H9 (cell line): ENCODE measurements around the gene ATP11C. TPM values are rescaled to one million over a fixed set of nuclear protein-coding genes. Genes with fewer than 3 reads are reported as not detected.

Experiments
- DNase-seq: peaks from one replicate; pipeline ENCODE4 v3.0.0-alpha.2; 2017
- H2AFZ ChIP-seq: one replicate; pipeline ENCODE4 v1.6.1; 2013; ENCODE audit warnings: mild to moderate bottlenecking, low read length, control low read depth, moderate library complexity
- H2AK5ac ChIP-seq: 2 replicates; pipeline ENCODE4 v1.6.1; 2013; ENCODE audit warnings: low read length, control low read depth, mixed read lengths; ENCODE audit not compliant: insufficient read length
- H2BK120ac ChIP-seq: one replicate; pipeline ENCODE4 v1.6.1; 2013; ENCODE audit warnings: low read depth, mild to moderate bottlenecking, low read length, control low read depth, inconsistent platforms; ENCODE audit not compliant: poor library complexity, severe bottlenecking
- H2BK12ac ChIP-seq: 2 replicates; pipeline ENCODE4 v1.6.1; 2013; ENCODE audit warnings: low read length, control low read depth, mixed read lengths, low read depth; ENCODE audit not compliant: insufficient read length
- H2BK15ac ChIP-seq: 2 replicates; pipeline ENCODE4 v1.6.1; 2013; ENCODE audit warnings: low read depth, low read length, control low read depth
- H2BK20ac ChIP-seq: one replicate; pipeline ENCODE4 v1.6.1; 2013; ENCODE audit warnings: low read depth, mild to moderate bottlenecking, low read length, control low read depth, inconsistent platforms; ENCODE audit not compliant: poor library complexity, severe bottlenecking
- H2BK5ac ChIP-seq: 2 replicates; pipeline ENCODE4 v1.6.1; 2013; ENCODE audit warnings: low read length, control low read depth, mixed read lengths; ENCODE audit not compliant: insufficient read length
- H3K14ac ChIP-seq: 2 replicates; pipeline ENCODE4 v1.6.1; 2013; ENCODE audit warnings: low read length, control low read depth; ENCODE audit not compliant: insufficient read depth
- H3K18ac ChIP-seq: 2 replicates; pipeline ENCODE4 v1.6.1; 2013; ENCODE audit warnings: low read depth, mild to moderate bottlenecking, mixed read lengths, low read length, control low read depth; ENCODE audit not compliant: insufficient read length
- H3K23ac ChIP-seq: 2 replicates; pipeline ENCODE4 v1.6.1; 2013; ENCODE audit warnings: low read length, control low read depth, mixed read lengths, low read depth; ENCODE audit not compliant: insufficient read length
- H3K23me2 ChIP-seq: 2 replicates; pipeline ENCODE4 v1.6.1; 2013; ENCODE audit warnings: low read depth, mild to moderate bottlenecking, mixed read lengths, low read length, control low read depth; ENCODE audit not compliant: insufficient read length, poor library complexity, severe bottlenecking
- H3K27ac ChIP-seq: 2 replicates; pipeline ENCODE4 v1.5.1; 2013; ENCODE audit warnings: low read length, control low read depth, mixed read lengths, low read depth; ENCODE audit not compliant: insufficient read length
- H3K27me3 ChIP-seq: 2 replicates; pipeline ENCODE4 v1.6.1; 2013; ENCODE audit warnings: low read length, control low read depth, inconsistent platforms; ENCODE audit not compliant: insufficient read depth
- H3K4ac ChIP-seq: 2 replicates; pipeline ENCODE4 v1.6.1; 2013; ENCODE audit warnings: low read depth, mild to moderate bottlenecking, control low read depth, inconsistent platforms, low read length, moderate library complexity
- H3K4me1 ChIP-seq: 2 replicates; pipeline ENCODE4 v1.6.1; 2013; ENCODE audit warnings: low read length, control low read depth, inconsistent platforms; ENCODE audit not compliant: insufficient read depth
- H3K4me2 ChIP-seq: 2 replicates; pipeline ENCODE4 v1.6.1; 2013; ENCODE audit warnings: low read length, control low read depth, mixed read lengths; ENCODE audit not compliant: insufficient read length, insufficient read depth
- H3K56ac ChIP-seq: 2 replicates; pipeline ENCODE4 v1.6.1; 2013; ENCODE audit warnings: low read depth, mild to moderate bottlenecking, mixed read lengths, low read length, control low read depth; ENCODE audit not compliant: insufficient read length
- H3K79me1 ChIP-seq: 2 replicates; pipeline ENCODE4 v1.6.1; 2013; ENCODE audit warnings: low read depth, mild to moderate bottlenecking, moderate library complexity, low read length, control low read depth, inconsistent platforms; ENCODE audit not compliant: insufficient read depth, poor library complexity, severe bottlenecking
- H3K79me2 ChIP-seq: 2 replicates; pipeline ENCODE4 v1.6.1; 2013; ENCODE audit warnings: low read length, control low read depth, inconsistent platforms; ENCODE audit not compliant: insufficient read depth
- H3K9ac ChIP-seq: 2 replicates; pipeline ENCODE4 v1.6.1; 2013; ENCODE audit warnings: low read length, control low read depth, mixed read lengths; ENCODE audit not compliant: insufficient read length; ENCODE audit errors: extremely low read depth
- H3K9me3 ChIP-seq: one replicate; pipeline ENCODE4 v1.6.1; 2013; ENCODE audit warnings: low read depth, low read length, inconsistent platforms; ENCODE audit not compliant: control insufficient read depth
- H3T11ph ChIP-seq: one replicate; pipeline ENCODE4 v1.6.1; 2013; ENCODE audit warnings: mild to moderate bottlenecking, low read length, control low read depth, inconsistent platforms
- H4K20me1 ChIP-seq: one replicate; pipeline ENCODE4 v1.6.1; 2013; ENCODE audit not compliant: control insufficient read depth, insufficient read length, insufficient read depth
- H4K5ac ChIP-seq: 2 replicates; pipeline ENCODE4 v1.6.1; 2013; ENCODE audit warnings: low read depth, mild to moderate bottlenecking, mixed read lengths, low read length, control low read depth; ENCODE audit not compliant: insufficient read length
- H4K8ac ChIP-seq: replicated peaks from 2 replicates; pipeline ENCODE4 v1.6.1; 2013; ENCODE audit warnings: low read length, control low read depth, mixed read lengths, low read depth; ENCODE audit not compliant: insufficient read length
- H4K91ac ChIP-seq: 2 replicates; pipeline ENCODE4 v1.6.1; 2013; ENCODE audit warnings: low read depth, mild to moderate bottlenecking, moderate library complexity, mixed read lengths, low read length, control low read depth; ENCODE audit not compliant: insufficient read length
- H3K27ac Mint-ChIP-seq, 3 experiments: 2 replicates in 2 of 3; 3 replicates in 1 of 3; pipeline ENCODE4 v1.8.0; 2020 to 2021; ENCODE audit warnings: mixed read lengths in 3 of 3, mild to moderate bottlenecking in 1 of 3, moderate library complexity in 1 of 3
- H3K27me3 Mint-ChIP-seq: 2 replicates; pipeline ENCODE4 v1.8.0; 2021; ENCODE audit warnings: low read depth, mild to moderate bottlenecking, moderate library complexity, mixed read lengths
- H3K36me3 Mint-ChIP-seq, 3 experiments: 2 replicates in 2 of 3; 3 replicates in 1 of 3; pipeline ENCODE4 v1.8.0; 2020 to 2021; ENCODE audit warnings: low read depth in 3 of 3, mixed read lengths in 3 of 3; ENCODE audit not compliant: insufficient read depth in 1 of 3
- H3K4me1 Mint-ChIP-seq, 2 experiments: 2 replicates each; pipeline ENCODE4 v1.8.0; 2020; ENCODE audit warnings: mixed read lengths in 2 of 2
- H3K4me3 Mint-ChIP-seq, 2 experiments: 2 replicates in 1 of 2; 3 replicates in 1 of 2; pipeline ENCODE4 v1.8.0; 2020 to 2021; ENCODE audit warnings: mild to moderate bottlenecking in 2 of 2, mixed read lengths in 2 of 2, moderate library complexity in 1 of 2
- H3K9me3 Mint-ChIP-seq, 2 experiments: 2 replicates in 1 of 2; 3 replicates in 1 of 2; pipeline ENCODE4 v1.8.0; 2020; ENCODE audit warnings: mild to moderate bottlenecking in 2 of 2, mixed read lengths in 2 of 2, moderate library complexity in 1 of 2
- WGBS: extraction: QIAGEN DNeasy Blood & Tissue Kit; methylation state at CpG from one replicate; pipeline ENCODE4 v1.1.7; 2013; ENCODE audit warnings: missing lambda C conversion rate, low lambda C conversion rate, mixed read lengths; ENCODE audit not compliant: insufficient read length; ENCODE audit errors: extremely low coverage; 5-methylcytosine and 5-hydroxymethylcytosine counted together
- total RNA-seq: library from RNA; stranded (reverse); gene quantifications from 2 replicates; pipeline ENCODE4 v1.2.1, GENCODE V29; 2021
- TF ChIP-seq, protein P1 (sequence below): fragments of 200-600 bp; sonication (generic); conservative IDR thresholded peaks from 3 replicates; pipeline ENCODE4 v1.8.0; 2021; ENCODE audit warnings: antibody characterized with exemption, mild to moderate bottlenecking

Gene ATP11C
- total RNA-seq, 1 experiment from 2014 or later = 28.4 TPM

DNA sequence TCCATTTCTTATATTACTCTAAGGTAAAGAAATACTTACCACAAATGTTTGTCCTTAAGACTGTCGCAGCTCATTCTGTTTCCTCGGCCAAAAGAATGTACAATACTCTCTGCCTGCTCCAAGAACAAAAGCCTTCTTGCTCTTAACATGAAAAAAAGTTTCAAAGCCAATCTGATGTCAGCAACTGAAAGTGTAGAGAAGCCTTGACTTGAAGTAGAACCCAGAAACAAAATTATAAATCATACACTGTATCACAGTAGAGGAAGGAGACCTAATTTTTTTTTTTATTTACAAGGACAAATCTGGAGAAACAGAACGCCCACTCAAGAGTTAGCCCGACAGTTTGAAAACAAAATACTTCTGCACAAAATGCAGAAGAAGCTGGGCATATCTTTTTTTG, 224.8 kb downstream of the ATP11C start, which contains the start of gene MCF2:
MCF2 (minus strand) TSS at position 101 of the 400 bp plus-strand sequence. CDS start 56,423 bp downstream, outside the sequence.
- no peak within 1 kb of the TSS for H3K18ac ChIP-seq
- no peak within 1 kb of the TSS for H3K4ac ChIP-seq
- H2BK5ac ChIP-seq = no peak within 1 kb of the TSS
- H2BK12ac ChIP-seq = no peak within 1 kb of the TSS
- no peak within 1 kb of the TSS for H2BK15ac ChIP-seq
- no peaks in the 10 kb centered on the region for H4K20me1 ChIP-seq
- no CpG with 5 or more reads among the region's 4 CpGs for WGBS
- H3K4me2 ChIP-seq = no peak within 1 kb of the TSS
- no peak within 1 kb of the TSS for H3K4me3 Mint-ChIP-seq
- H3K9ac ChIP-seq = no peak within 1 kb of the TSS
- no peaks in the 10 kb centered on the region for H3K79me1 ChIP-seq
- no peak within 1 kb of the TSS for H2AK5ac ChIP-seq
- no peak within 1 kb of the TSS for H3K27ac ChIP-seq
- H4K91ac ChIP-seq = no peak within 1 kb of the TSS
- no peak within 1 kb of the TSS for H4K8ac ChIP-seq
- no peak within 1 kb of the TSS for H3K27ac Mint-ChIP-seq
- H3K9me3 ChIP-seq = no peaks in the 10 kb centered on the region
- peaks cover 0 to 6% (median 0%) of the 10 kb centered on the region in 3 experiments; a peak in 1 of 7 replicates for H3K36me3 Mint-ChIP-seq
- no peak within 1 kb of the TSS for H2BK120ac ChIP-seq
- H3K23me2 ChIP-seq = no peaks in the 10 kb centered on the region
- H3K4me1 ChIP-seq = no peaks in the 10 kb centered on the region
- H3K23ac ChIP-seq = no peak within 1 kb of the TSS
- no peak within 1 kb of the TSS for H3K56ac ChIP-seq
- no peak within 1 kb of the TSS for H2BK20ac ChIP-seq
- peaks cover 0 to 49% of the 10 kb centered on the region in 2 experiments; a peak in 3 of 5 replicates for H3K9me3 Mint-ChIP-seq
- no peak for DNase-seq
- no peaks in the 10 kb centered on the region for H3K79me2 ChIP-seq
- H3K4me1 Mint-ChIP-seq = no peaks in the 10 kb centered on the region
- TF ChIP-seq, protein P1, sequence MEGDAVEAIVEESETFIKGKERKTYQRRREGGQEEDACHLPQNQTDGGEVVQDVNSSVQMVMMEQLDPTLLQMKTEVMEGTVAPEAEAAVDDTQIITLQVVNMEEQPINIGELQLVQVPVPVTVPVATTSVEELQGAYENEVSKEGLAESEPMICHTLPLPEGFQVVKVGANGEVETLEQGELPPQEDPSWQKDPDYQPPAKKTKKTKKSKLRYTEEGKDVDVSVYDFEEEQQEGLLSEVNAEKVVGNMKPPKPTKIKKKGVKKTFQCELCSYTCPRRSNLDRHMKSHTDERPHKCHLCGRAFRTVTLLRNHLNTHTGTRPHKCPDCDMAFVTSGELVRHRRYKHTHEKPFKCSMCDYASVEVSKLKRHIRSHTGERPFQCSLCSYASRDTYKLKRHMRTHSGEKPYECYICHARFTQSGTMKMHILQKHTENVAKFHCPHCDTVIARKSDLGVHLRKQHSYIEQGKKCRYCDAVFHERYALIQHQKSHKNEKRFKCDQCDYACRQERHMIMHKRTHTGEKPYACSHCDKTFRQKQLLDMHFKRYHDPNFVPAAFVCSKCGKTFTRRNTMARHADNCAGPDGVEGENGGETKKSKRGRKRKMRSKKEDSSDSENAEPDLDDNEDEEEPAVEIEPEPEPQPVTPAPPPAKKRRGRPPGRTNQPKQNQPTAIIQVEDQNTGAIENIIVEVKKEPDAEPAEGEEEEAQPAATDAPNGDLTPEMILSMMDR = no peak
- H4K5ac ChIP-seq = no peak within 1 kb of the TSS
- no peak within 1 kb of the TSS for H2AFZ ChIP-seq
- H3K27me3 Mint-ChIP-seq = no peaks in the 10 kb centered on the region; the same call in 1 of the 2 replicates
- H3T11ph ChIP-seq = no peak within 1 kb of the TSS
- H3K27me3 ChIP-seq = no peaks in the 10 kb centered on the region
- no peak within 1 kb of the TSS for H3K14ac ChIP-seq
